OCI-LY1 (cell line): ENCODE data around the gene CEP135.
A peak's percentile ranks its signal among the peaks of the same experiment; 100 is the strongest.

Experiments used
- H2AFZ ChIP-seq: fragments of 200-600 bp; sonication (generic), shearing (Covaris generic); 2 replicates; pipeline ENCODE4 v1.6.0; 2014; ENCODE audit warnings: antibody characterized with exemption, mild to moderate bottlenecking, low read length
- H3F3A ChIP-seq: fragments of 200-600 bp; sonication (generic), shearing (Covaris generic); 2 replicates; pipeline ENCODE4 v1.6.0; 2014; ENCODE audit warnings: mild to moderate bottlenecking, antibody characterized with exemption, low read length, moderate library complexity; ENCODE audit not compliant: insufficient read depth
- H3K27ac ChIP-seq: fragments of 200-600 bp; sonication (generic); 2 replicates; pipeline ENCODE4 v1.5.1; 2014; ENCODE audit warnings: low read length, mixed run types, mild to moderate bottlenecking, low read depth; ENCODE audit not compliant: poor library complexity, severe bottlenecking
- H3K27me3 ChIP-seq: fragments of 200-600 bp; sonication (generic); 2 replicates; pipeline ENCODE4 v1.6.0; 2014; ENCODE audit warnings: antibody characterized with exemption, mild to moderate bottlenecking, low read length, moderate library complexity; ENCODE audit not compliant: insufficient read depth
- H3K36me3 ChIP-seq: fragments of 200-600 bp; sonication (generic); 2 replicates; pipeline ENCODE4 v1.6.1; 2014; ENCODE audit warnings: mild to moderate bottlenecking, antibody characterized with exemption, low read length, moderate library complexity, mixed read lengths; ENCODE audit not compliant: insufficient read depth
- H3K4me1 ChIP-seq: fragments of 200-600 bp; sonication (generic); 2 replicates; pipeline ENCODE4 v1.5.1; 2014; ENCODE audit warnings: mild to moderate bottlenecking, low read length, moderate library complexity; ENCODE audit not compliant: insufficient read depth, severe bottlenecking
- H3K4me2 ChIP-seq: fragments of 200-600 bp; sonication (generic), shearing (Covaris generic); 2 replicates; pipeline ENCODE4 v1.6.1; 2014; ENCODE audit warnings: low read length
- H3K4me3 ChIP-seq: fragments of 200-600 bp; sonication (generic); 2 replicates; pipeline ENCODE4 v1.5.1; 2014; ENCODE audit warnings: low read length, low read depth, mild to moderate bottlenecking, mixed read lengths; ENCODE audit not compliant: poor library complexity, severe bottlenecking
- H3K79me2 ChIP-seq: fragments of 200-600 bp; shearing (Covaris generic); 2 replicates; pipeline ENCODE4 v1.6.1; 2016; ENCODE audit warnings: mixed run types, low read length, mixed read lengths; ENCODE audit not compliant: insufficient read depth
- H3K9ac ChIP-seq: fragments of 200-600 bp; sonication (generic), shearing (Covaris generic); 2 replicates; pipeline ENCODE4 v1.6.1; 2014; ENCODE audit warnings: mild to moderate bottlenecking, low read length, mixed read lengths
- H3K9me2 ChIP-seq: fragments of 200-600 bp; sonication (generic), shearing (Covaris generic); 2 replicates; pipeline ENCODE4 v1.6.1; 2014; ENCODE audit warnings: low read depth, mild to moderate bottlenecking, low read length, mixed read lengths
- H3K9me3 ChIP-seq: fragments of 200-600 bp; shearing (Covaris generic); 2 replicates; pipeline ENCODE4 v1.6.1; 2014; ENCODE audit warnings: low read length, mixed read lengths
- H4K20me1 ChIP-seq: fragments of 200-600 bp; sonication (generic), shearing (Covaris generic); 2 replicates; pipeline ENCODE4 v1.6.0; 2016; ENCODE audit warnings: mild to moderate bottlenecking, low read length; ENCODE audit not compliant: insufficient read depth
- EZH2 ChIP-seq: fragments of 200-600 bp; sonication (generic), shearing (Covaris generic); IDR thresholded peaks from 2 replicates; pipeline ENCODE4 v1.8.0; 2017; ENCODE audit warnings: borderline replicate concordance, mixed run types, mild to moderate bottlenecking, antibody characterized with exemption, low read length, moderate library complexity, mixed read lengths
- TF ChIP-seq, protein P1 (sequence below): fragments of 200-600 bp; sonication (generic), shearing (Covaris generic); IDR thresholded peaks from 2 replicates; pipeline ENCODE4 v1.5.1; 2017; ENCODE audit warnings: mild to moderate bottlenecking, antibody characterized with exemption, low read length, moderate library complexity, mixed read lengths

The CEP135 gene

DNA sequence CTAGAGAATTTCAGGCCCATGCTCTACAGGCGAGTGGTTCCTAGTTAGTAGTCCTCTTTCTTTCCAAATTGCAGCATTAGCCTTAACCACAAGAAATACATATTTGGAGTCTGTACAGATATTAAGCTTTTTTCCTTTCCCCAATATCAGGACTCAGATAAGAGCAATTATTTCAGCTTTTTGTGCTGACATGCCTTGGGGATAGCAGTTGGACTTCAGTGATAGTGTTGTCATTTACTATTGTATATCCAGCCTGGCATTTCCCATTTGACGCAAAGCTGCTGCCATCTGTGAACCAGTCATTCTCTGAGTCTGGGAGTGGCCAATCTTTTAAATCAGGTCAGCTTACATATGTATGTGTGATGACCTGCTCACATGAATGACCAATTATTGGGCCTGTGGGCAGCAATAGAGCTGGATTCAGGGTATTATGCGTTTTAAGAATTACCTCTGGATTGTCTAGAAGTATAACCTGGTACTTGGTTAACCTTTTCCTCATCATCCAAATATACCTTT, 6.8 kb upstream of the CEP135 start:
- Histone ChIP-seq H3K27ac (no peak overlapping the region), H3K9ac (no peak overlapping the region), H4K20me1 (no peaks in the 10 kb centered on the region), H3K4me1 (peaks cover 2% of the 10 kb centered on the region), H3K9me2 (no peaks in the 10 kb centered on the region), H3F3A (no peaks in the 10 kb centered on the region), H3K27me3 (no peaks in the 10 kb centered on the region), H3K9me3 (no peaks in the 10 kb centered on the region), H3K79me2 (no peaks in the 10 kb centered on the region), H3K4me2 (no peak overlapping the region), H3K36me3 (no peaks in the 10 kb centered on the region), H3K4me3 (no peak overlapping the region), H2AFZ (no peak overlapping the region)
- TF ChIP-seq, protein P1, sequence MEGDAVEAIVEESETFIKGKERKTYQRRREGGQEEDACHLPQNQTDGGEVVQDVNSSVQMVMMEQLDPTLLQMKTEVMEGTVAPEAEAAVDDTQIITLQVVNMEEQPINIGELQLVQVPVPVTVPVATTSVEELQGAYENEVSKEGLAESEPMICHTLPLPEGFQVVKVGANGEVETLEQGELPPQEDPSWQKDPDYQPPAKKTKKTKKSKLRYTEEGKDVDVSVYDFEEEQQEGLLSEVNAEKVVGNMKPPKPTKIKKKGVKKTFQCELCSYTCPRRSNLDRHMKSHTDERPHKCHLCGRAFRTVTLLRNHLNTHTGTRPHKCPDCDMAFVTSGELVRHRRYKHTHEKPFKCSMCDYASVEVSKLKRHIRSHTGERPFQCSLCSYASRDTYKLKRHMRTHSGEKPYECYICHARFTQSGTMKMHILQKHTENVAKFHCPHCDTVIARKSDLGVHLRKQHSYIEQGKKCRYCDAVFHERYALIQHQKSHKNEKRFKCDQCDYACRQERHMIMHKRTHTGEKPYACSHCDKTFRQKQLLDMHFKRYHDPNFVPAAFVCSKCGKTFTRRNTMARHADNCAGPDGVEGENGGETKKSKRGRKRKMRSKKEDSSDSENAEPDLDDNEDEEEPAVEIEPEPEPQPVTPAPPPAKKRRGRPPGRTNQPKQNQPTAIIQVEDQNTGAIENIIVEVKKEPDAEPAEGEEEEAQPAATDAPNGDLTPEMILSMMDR: no peak
- TF ChIP-seq EZH2: no peak

DNA sequence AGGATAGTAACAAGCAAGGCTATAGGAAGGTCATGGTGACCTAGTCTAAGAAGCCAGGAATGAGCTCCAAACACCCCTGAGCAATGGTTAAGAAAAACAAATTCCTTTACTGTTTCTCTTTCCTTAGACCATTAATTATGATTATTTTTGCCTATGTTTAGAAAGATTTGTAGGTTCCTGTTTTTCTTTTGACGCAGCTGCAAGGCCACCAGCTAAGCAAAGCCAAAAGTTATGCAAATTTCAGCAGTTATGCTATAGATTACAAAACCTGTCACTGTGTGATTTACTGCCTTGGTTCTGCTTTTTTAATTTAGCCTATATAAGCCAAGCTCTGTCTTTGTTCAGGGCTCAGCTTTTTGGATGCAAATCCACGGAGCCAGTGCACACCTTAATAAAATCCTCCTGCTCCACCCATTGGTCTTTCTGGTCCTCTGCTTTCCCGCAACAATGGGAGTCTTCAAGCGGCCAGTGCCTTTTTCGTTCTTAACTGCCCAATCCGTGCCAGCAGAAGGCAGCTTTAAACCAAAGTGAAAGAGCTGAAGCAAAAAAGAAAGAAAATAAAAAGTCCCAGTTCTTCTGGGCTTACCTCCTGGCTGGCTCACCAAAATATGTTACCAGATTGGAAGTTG, 1.4 kb upstream of the CEP135 start:
- Histone ChIP-seq H4K20me1 (no peaks in the 10 kb centered on the region), H3K4me1 (peaks cover 30% of the 10 kb centered on the region), H3K36me3 (peaks cover 2% of the 10 kb centered on the region; the same call in 1 of the 2 replicates), H3K9me3 (no peaks in the 10 kb centered on the region), H3K79me2 (peaks cover 12% of the 10 kb centered on the region), H3K4me2 (peak overlapping the region; percentile 73), H3K27ac (peak overlapping the region; percentile 87), H3K9me2 (no peaks in the 10 kb centered on the region), H3K9ac (peak overlapping the region; percentile 27; the same call in 1 of the 2 replicates), H3K4me3 (peak overlapping the region; percentile 73), H3K27me3 (no peaks in the 10 kb centered on the region), H2AFZ (peak overlapping the region; percentile 9; the same call in 1 of the 2 replicates), H3F3A (no peaks in the 10 kb centered on the region)
- no peak for TF ChIP-seq EZH2
- TF ChIP-seq, protein P1: no peak

DNA sequence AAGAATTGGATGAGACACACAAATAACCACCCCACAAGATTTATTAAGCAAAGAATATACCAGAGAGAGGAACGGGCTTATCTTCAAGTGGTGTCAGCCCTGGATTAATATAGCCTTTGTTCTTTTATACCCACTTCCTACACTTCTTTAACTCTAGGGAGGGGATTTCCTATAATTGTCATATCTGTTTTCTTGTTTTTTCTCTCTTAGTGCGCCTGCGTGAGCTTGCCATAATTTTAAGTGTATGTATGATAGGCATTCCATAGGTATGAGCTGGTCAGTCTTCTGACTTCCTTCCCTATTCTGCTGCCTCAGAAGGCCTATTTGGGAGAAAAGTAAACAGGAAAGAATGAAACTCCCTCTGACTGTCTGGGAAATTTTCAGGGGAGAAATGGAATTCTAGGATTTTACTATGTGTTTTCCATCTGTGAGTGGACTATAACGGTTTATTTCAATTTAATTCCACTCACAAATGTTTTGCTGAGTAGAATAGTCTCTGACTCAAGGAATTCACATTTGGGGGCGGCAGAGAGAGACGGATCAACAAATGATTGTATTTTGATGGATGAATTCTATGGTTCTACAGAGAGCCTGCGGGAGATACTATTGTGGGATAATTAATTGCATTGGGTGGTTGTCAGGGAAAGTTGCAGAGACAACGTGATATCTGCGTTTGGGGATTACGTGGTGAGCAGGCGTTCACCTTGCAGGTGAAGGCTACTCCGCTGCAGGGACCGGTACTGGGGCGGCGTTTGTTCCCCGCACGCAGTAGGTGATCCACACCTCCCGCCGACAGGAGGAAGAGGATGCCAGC, 626 bp upstream of the CEP135 start:
- Histone ChIP-seq H3K79me2 (peaks cover 12% of the 10 kb centered on the region), H3K9me3 (no peaks in the 10 kb centered on the region), H3F3A (no peaks in the 10 kb centered on the region), H3K36me3 (peaks cover 9% of the 10 kb centered on the region; the same call in 1 of the 2 replicates), H3K4me3 (peak overlapping the region; percentile 73), H3K9ac (peak overlapping the region; percentile 74), H3K27ac (peak overlapping the region; percentile 87), H3K9me2 (no peaks in the 10 kb centered on the region), H3K4me1 (peaks cover 30% of the 10 kb centered on the region), H4K20me1 (no peaks in the 10 kb centered on the region), H3K4me2 (peak overlapping the region; percentile 73), H2AFZ (0 out of 2 replicates have a peak overlapping the region, but pooled peaks have one; percentile 9), H3K27me3 (no peaks in the 10 kb centered on the region)
- TF ChIP-seq EZH2: no peak
- TF ChIP-seq, protein P1: no peak
